SK-N-SH treated with all-trans-retinoic acid at 6 μM for 48 hours (cell line): ENCODE results near the gene R3HDML.

Experiments used
- ATAC-seq: fragments of 200-7000 bp; cut with Tn5 transposase; 3 replicates; pipeline ENCODE4 v1.9.1; 2020; ENCODE audit warnings: mild to moderate bottlenecking, moderate library complexity
- ARNTL ChIP-seq: fragments of 450-650 bp; formaldehyde crosslinking; IDR thresholded peaks from 2 replicates; pipeline ENCODE4 v1.5.0; 2020; ENCODE audit warnings: low read depth, mild to moderate bottlenecking, moderate library complexity, borderline replicate concordance
- BACH2 ChIP-seq: fragments of 250-450 bp; sonication (Bioruptor Pico); IDR thresholded peaks from 2 replicates; pipeline ENCODE4 v1.9.0; 2021; ENCODE audit warnings: mild to moderate bottlenecking, borderline replicate concordance
- CSDC2 ChIP-seq: fragments of 250-450 bp; sonication (Bioruptor Pico); IDR thresholded peaks from 2 replicates; pipeline ENCODE4 v1.5.0; 2020; ENCODE audit warnings: mild to moderate bottlenecking, moderate library complexity
- GLIS3 ChIP-seq: fragments of 250-450 bp; sonication (Bioruptor Pico); IDR thresholded peaks from 2 replicates; pipeline ENCODE4 v1.5.0; 2020; ENCODE audit warnings: mild to moderate bottlenecking, moderate library complexity
- ISL1 ChIP-seq: fragments of 250-450 bp; sonication (Bioruptor Pico); IDR thresholded peaks from 2 replicates; pipeline ENCODE4 v2.1.2; 2022; ENCODE audit warnings: mild to moderate bottlenecking, moderate library complexity
- OSR1 ChIP-seq: fragments of 250-450 bp; sonication (Bioruptor Pico); IDR thresholded peaks from 2 replicates; pipeline ENCODE4 v1.8.0; 2022; ENCODE audit warnings: moderate library complexity, mild to moderate bottlenecking, inconsistent platforms
- PPARA ChIP-seq: fragments of 250-450 bp; sonication (Bioruptor Pico); IDR thresholded peaks from 2 replicates; pipeline ENCODE4 v1.5.0; 2020; ENCODE audit warnings: mild to moderate bottlenecking, borderline replicate concordance
- RARB ChIP-seq: fragments of 250-450 bp; sonication (Bioruptor Pico); IDR thresholded peaks from 2 replicates; pipeline ENCODE4 v1.8.0; 2021; ENCODE audit warnings: mild to moderate bottlenecking, moderate library complexity
- SNAI2 ChIP-seq: fragments of 250-450 bp; sonication (Bioruptor Pico); IDR thresholded peaks from 2 replicates; pipeline ENCODE4 v1.5.0; 2020; ENCODE audit warnings: mild to moderate bottlenecking, moderate library complexity
- TCF4 ChIP-seq: fragments of 250-450 bp; sonication (Bioruptor Pico); IDR thresholded peaks from 2 replicates; pipeline ENCODE4 v1.8.0; 2021; ENCODE audit warnings: mild to moderate bottlenecking, moderate library complexity, borderline replicate concordance
- TOX ChIP-seq: fragments of 250-450 bp; sonication (Bioruptor Pico); IDR thresholded peaks from 2 replicates; pipeline ENCODE4 v1.8.0; 2021; ENCODE audit warnings: mild to moderate bottlenecking, moderate library complexity, borderline replicate concordance
- ZC3H10 ChIP-seq: fragments of 250-450 bp; sonication (Bioruptor Pico); IDR thresholded peaks from 2 replicates; pipeline ENCODE4 v1.5.1; 2021; ENCODE audit warnings: mild to moderate bottlenecking, moderate library complexity
- ZFP3 ChIP-seq: fragments of 250-450 bp; sonication (Bioruptor Pico); IDR thresholded peaks from 2 replicates; pipeline ENCODE4 v1.5.0; 2020; ENCODE audit warnings: mild to moderate bottlenecking, moderate library complexity
- ZFP30 ChIP-seq: fragments of 450-650 bp; formaldehyde crosslinking; IDR thresholded peaks from 2 replicates; pipeline ENCODE4 v1.5.0; 2022; ENCODE audit warnings: mild to moderate bottlenecking, moderate library complexity
- ZNF565 ChIP-seq: fragments of 450-650 bp; formaldehyde crosslinking; conservative IDR thresholded peaks from 2 replicates; pipeline ENCODE4 v1.5.0; 2020; ENCODE audit warnings: low read depth, mild to moderate bottlenecking, moderate library complexity
- ZNF70 ChIP-seq: fragments of 450-650 bp; formaldehyde crosslinking; IDR thresholded peaks from 2 replicates; pipeline ENCODE4 v1.5.0; 2020; ENCODE audit warnings: mild to moderate bottlenecking, moderate library complexity
- ZNF8 ChIP-seq: fragments of 450-650 bp; formaldehyde crosslinking; IDR thresholded peaks from 2 replicates; pipeline ENCODE4 v1.5.0; 2020; ENCODE audit warnings: mild to moderate bottlenecking, moderate library complexity
- TF ChIP-seq, protein P1 (sequence below): fragments of 250-450 bp; sonication (Bioruptor Pico); IDR thresholded peaks from 2 replicates; pipeline ENCODE4 v1.5.1; 2021; ENCODE audit warnings: mild to moderate bottlenecking, moderate library complexity
- TF ChIP-seq, protein P2 (sequence below): fragments of 250-450 bp; sonication (Bioruptor Pico); IDR thresholded peaks from 2 replicates; pipeline ENCODE4 v1.5.1; 2020; ENCODE audit warnings: low read depth, mild to moderate bottlenecking, moderate library complexity
- TF ChIP-seq, protein P3 (sequence below): fragments of 250-450 bp; sonication (Bioruptor Pico); IDR thresholded peaks from 2 replicates; pipeline ENCODE4 v1.8.0; 2020; ENCODE audit warnings: mild to moderate bottlenecking, moderate library complexity, borderline replicate concordance
- TF ChIP-seq, protein P4 (sequence below): fragments of 250-450 bp; sonication (Bioruptor Pico); IDR thresholded peaks from 2 replicates; pipeline ENCODE4 v1.5.0; 2020; ENCODE audit warnings: mild to moderate bottlenecking, moderate library complexity

The R3HDML gene

DNA sequence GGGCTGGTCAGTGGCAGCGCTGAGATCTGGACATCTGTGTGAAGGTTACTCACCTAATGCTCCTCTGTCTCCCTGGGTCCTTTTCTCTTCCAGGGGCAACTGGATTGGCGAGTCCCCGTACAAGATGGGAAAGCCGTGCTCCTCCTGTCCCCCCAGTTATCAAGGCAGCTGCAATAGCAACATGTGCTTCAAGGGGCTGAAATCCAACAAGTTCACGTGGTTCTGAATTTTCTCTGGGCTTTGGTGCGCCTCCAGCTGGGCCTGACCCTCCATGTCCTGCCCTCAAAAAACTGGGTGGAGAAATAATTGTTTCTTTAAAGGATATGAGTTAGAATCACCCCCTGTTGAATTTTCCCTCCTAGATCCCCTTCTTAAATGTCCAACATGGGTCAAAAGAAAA lies 13.7 kb downstream of the R3HDML start:
- no peak for ATAC-seq
- no peak for TF ChIP-seq OSR1 (CRISPR knock-in tag)
- no peak for TF ChIP-seq ISL1 (CRISPR knock-in tag)
- no peak for TF ChIP-seq BACH2 (CRISPR knock-in tag)
- TF ChIP-seq, protein P1, sequence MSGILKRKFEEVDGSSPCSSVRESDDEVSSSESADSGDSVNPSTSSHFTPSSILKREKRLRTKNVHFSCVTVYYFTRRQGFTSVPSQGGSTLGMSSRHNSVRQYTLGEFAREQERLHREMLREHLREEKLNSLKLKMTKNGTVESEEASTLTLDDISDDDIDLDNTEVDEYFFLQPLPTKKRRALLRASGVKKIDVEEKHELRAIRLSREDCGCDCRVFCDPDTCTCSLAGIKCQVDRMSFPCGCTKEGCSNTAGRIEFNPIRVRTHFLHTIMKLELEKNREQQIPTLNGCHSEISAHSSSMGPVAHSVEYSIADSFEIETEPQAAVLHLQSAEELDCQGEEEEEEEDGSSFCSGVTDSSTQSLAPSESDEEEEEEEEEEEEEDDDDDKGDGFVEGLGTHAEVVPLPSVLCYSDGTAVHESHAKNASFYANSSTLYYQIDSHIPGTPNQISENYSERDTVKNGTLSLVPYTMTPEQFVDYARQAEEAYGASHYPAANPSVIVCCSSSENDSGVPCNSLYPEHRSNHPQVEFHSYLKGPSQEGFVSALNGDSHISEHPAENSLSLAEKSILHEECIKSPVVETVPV (CRISPR knock-in tag), result no peak
- TF ChIP-seq RARB (CRISPR knock-in tag), result no peak
- TF ChIP-seq ZFP30 (CRISPR knock-in tag), result no peak
- TF ChIP-seq ZNF8 (CRISPR knock-in tag), result no peak

DNA sequence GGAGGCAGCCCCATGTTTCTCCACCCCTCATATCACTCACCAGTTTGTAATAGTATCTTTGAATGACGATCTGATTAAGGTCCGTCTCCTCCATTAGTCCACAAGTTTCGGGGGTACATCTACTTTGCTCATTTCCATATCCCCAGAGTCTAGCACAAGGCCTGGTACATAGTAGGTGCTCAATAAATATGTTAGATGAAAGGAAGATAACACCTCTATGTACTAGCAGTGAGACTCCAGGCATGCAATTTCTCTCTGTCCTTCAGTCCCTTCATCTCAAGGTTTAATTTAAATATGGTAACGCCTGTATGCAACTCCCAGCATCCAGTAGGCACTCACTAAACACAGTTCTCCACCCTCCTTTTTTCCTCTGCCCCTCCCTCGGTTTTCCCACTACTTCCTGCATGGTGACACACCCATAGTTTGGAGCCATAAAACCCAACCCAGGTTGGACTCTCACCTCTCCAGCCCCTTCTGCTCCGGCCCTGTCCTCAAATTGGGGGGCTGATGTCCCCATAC lies 18.2 kb downstream of the R3HDML start:
- no peak for TF ChIP-seq TOX (CRISPR knock-in tag)
- no peak for TF ChIP-seq ZC3H10 (CRISPR knock-in tag)
- no peak for ATAC-seq

DNA sequence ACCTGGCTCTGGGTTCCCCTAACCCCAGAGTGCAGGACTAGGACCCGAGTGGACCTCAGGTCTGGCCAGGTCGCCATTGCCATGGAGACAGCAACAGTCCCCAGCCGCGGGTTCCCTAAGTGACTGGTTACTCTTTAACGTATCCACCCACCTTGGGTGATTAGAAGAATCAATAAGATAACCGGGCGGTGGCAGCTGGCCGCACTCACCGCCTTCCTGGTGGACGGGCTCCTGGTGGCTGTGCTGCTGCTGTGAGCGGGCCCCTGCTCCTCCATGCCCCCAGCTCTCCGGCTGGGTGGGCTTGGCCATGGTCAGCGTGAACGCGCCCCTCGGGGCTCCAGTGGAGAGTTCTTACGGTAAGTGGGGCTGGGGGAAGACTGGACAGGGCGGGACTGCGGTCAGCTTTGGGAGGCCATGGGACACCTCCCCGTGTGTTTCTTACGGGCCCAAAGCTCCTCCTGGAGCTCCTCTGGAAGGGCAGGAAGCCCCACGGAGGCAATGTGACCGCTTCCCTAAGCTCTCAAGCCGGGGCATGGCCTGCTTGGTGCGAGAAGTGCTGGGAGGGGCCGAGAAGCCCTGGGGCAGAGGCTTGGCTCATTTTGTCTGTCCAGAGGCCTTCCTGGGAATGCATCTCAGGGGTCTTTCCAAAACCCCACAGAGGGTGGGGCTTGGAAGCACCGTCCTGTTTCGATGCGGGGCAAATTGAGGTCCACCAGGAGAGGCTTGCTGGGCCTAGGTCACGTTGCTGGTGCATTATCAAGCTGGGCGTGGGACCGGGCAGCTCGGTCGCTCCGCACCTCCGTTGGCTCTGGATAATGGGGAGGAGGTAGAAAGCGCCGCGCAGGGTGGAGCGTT lies 18.9 kb downstream of the R3HDML start, which contains the start of gene HNF4A:
HNF4A (plus strand) TSS at position 202 of the 855 bp plus-strand sequence; CDS start at position 308, 106 bp downstream.
- TF ChIP-seq ZNF565 (CRISPR knock-in tag), result no peak
- TF ChIP-seq CSDC2, result no peak
- TF ChIP-seq GLIS3 (CRISPR knock-in tag), result no peak
- no peak for TF ChIP-seq ZFP30 (CRISPR knock-in tag)
- TF ChIP-seq, protein P2, sequence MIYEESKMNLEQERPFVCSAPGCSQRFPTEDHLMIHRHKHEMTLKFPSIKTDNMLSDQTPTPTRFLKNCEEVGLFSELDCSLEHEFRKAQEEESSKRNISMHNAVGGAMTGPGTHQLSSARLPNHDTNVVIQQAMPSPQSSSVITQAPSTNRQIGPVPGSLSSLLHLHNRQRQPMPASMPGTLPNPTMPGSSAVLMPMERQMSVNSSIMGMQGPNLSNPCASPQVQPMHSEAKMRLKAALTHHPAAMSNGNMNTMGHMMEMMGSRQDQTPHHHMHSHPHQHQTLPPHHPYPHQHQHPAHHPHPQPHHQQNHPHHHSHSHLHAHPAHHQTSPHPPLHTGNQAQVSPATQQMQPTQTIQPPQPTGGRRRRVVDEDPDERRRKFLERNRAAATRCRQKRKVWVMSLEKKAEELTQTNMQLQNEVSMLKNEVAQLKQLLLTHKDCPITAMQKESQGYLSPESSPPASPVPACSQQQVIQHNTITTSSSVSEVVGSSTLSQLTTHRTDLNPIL (CRISPR knock-in tag), result no peak
- no peak for TF ChIP-seq ZNF8 (CRISPR knock-in tag)
- no peak for ATAC-seq

DNA sequence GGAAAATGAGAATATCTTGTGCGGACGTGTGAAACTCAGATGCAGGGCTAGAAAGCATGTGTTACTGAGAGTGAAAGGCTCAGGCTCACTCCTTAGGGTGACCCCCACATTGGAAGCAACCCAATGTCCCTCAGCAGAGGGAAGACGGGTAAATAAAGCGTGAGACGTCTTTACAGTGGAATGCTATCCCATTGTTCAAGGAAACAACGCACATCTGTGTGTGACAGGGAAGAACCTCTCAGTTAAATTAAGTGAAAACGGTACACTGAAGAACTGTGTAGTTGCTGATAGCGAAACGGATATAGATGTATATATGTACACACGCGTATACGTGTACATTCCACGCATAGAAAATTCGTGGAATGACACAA lies 19.5 kb downstream of the R3HDML start:
- ATAC-seq, result no peak
- no peak for TF ChIP-seq GLIS3 (CRISPR knock-in tag)
- TF ChIP-seq, protein P3, sequence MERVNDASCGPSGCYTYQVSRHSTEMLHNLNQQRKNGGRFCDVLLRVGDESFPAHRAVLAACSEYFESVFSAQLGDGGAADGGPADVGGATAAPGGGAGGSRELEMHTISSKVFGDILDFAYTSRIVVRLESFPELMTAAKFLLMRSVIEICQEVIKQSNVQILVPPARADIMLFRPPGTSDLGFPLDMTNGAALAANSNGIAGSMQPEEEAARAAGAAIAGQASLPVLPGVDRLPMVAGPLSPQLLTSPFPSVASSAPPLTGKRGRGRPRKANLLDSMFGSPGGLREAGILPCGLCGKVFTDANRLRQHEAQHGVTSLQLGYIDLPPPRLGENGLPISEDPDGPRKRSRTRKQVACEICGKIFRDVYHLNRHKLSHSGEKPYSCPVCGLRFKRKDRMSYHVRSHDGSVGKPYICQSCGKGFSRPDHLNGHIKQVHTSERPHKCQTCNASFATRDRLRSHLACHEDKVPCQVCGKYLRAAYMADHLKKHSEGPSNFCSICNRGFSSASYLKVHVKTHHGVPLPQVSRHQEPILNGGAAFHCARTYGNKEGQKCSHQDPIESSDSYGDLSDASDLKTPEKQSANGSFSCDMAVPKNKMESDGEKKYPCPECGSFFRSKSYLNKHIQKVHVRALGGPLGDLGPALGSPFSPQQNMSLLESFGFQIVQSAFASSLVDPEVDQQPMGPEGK (CRISPR knock-in tag), result no peak
- TF ChIP-seq, protein P2 (CRISPR knock-in tag), result no peak
- TF ChIP-seq ARNTL (CRISPR knock-in tag), result no peak
- no peak for TF ChIP-seq ZNF70 (CRISPR knock-in tag)
- no peak for TF ChIP-seq CSDC2
- no peak for TF ChIP-seq ZFP3 (CRISPR knock-in tag)
- no peak for TF ChIP-seq TCF4 (CRISPR knock-in tag)
- no peak for TF ChIP-seq ZC3H10 (CRISPR knock-in tag)
- TF ChIP-seq ZNF565 (CRISPR knock-in tag), result no peak
- TF ChIP-seq, protein P4, sequence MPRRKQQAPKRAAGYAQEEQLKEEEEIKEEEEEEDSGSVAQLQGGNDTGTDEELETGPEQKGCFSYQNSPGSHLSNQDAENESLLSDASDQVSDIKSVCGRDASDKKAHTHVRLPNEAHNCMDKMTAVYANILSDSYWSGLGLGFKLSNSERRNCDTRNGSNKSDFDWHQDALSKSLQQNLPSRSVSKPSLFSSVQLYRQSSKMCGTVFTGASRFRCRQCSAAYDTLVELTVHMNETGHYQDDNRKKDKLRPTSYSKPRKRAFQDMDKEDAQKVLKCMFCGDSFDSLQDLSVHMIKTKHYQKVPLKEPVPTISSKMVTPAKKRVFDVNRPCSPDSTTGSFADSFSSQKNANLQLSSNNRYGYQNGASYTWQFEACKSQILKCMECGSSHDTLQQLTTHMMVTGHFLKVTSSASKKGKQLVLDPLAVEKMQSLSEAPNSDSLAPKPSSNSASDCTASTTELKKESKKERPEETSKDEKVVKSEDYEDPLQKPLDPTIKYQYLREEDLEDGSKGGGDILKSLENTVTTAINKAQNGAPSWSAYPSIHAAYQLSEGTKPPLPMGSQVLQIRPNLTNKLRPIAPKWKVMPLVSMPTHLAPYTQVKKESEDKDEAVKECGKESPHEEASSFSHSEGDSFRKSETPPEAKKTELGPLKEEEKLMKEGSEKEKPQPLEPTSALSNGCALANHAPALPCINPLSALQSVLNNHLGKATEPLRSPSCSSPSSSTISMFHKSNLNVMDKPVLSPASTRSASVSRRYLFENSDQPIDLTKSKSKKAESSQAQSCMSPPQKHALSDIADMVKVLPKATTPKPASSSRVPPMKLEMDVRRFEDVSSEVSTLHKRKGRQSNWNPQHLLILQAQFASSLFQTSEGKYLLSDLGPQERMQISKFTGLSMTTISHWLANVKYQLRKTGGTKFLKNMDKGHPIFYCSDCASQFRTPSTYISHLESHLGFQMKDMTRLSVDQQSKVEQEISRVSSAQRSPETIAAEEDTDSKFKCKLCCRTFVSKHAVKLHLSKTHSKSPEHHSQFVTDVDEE (CRISPR knock-in tag), result no peak
- no peak for TF ChIP-seq BACH2 (CRISPR knock-in tag)
- TF ChIP-seq PPARA, result no peak
- TF ChIP-seq SNAI2 (CRISPR knock-in tag), result no peak
- TF ChIP-seq ZNF8 (CRISPR knock-in tag), result no peak
- no peak for TF ChIP-seq TOX (CRISPR knock-in tag)
- TF ChIP-seq ISL1 (CRISPR knock-in tag), result no peak
- TF ChIP-seq, protein P1 (CRISPR knock-in tag), result no peak
- no peak for TF ChIP-seq RARB (CRISPR knock-in tag)
- TF ChIP-seq, all 23 proteins: peak for 0
